HG02938 (cell line): ENCODE measurements around the gene TRIM37.
"Not testable (repeated sequence)": the region's sequence is repeated elsewhere in the genome, so short reads cannot be mapped to it uniquely, and the experiment has no call there.

Source experiments
- ATAC-seq: cut with Tn5 transposase; IDR thresholded peaks from one replicate; pipeline ENCODE4 v1.9.1; 2021; ENCODE audit warnings: mild to moderate bottlenecking, moderate library complexity; ENCODE audit not compliant: unreplicated experiment

The TRIM37 gene

GRCh38 chr17:58996968-58997367, 109.7 kb downstream of the TRIM37 start:
- ATAC-seq: no peak

- ATAC-seq: no peak
Observed at GRCh38 chr17:58995247-58995940, 111.3 kb downstream of the TRIM37 start.

- ATAC-seq: no peak
Observed at GRCh38 chr17:58993311-58993710, 113.4 kb downstream of the TRIM37 start.

- ATAC-seq: peak; percentile 52
Observed at GRCh38 chr17:58991718-58992331, 114.9 kb downstream of the TRIM37 start.

- no peak for ATAC-seq
Observed at GRCh38 chr17:58989629-58990028, 117.1 kb downstream of the TRIM37 start.

GRCh38 chr17:58985971-58986370, 120.7 kb downstream of the TRIM37 start:
- ATAC-seq: no peak

GRCh38 chr17:58985367-58985766, 121.3 kb downstream of the TRIM37 start:
- ATAC-seq: no peak

GRCh38 chr17:58982626-58983025, 124.1 kb downstream of the TRIM37 start:
- no peak for ATAC-seq

- no peak for ATAC-seq
Observed at GRCh38 chr17:58980706-58981481, 125.8 kb downstream of the TRIM37 start.

- no peak for ATAC-seq
Observed at GRCh38 chr17:58976541-58976940, 130.1 kb downstream of the TRIM37 start.

- ATAC-seq: no peak
Observed at GRCh38 chr17:58974354-58974753, 132.3 kb downstream of the TRIM37 start.

- ATAC-seq: no peak
Observed at GRCh38 chr17:58970609-58971450, 135.8 kb downstream of the TRIM37 start.

- no peak for ATAC-seq
Observed at GRCh38 chr17:58969612-58970011, 137.1 kb downstream of the TRIM37 start.

GRCh38 chr17:58969156-58969555, 137.5 kb downstream of the TRIM37 start:
- ATAC-seq: no peak

GRCh38 chr17:58968426-58969061, 138.1 kb downstream of the TRIM37 start:
- no peak for ATAC-seq

GRCh38 chr17:58966208-58966607, 140.5 kb downstream of the TRIM37 start:
- ATAC-seq: no peak

- ATAC-seq: no peak
Observed at GRCh38 chr17:58965221-58965620, 141.5 kb downstream of the TRIM37 start.

GRCh38 chr17:58960068-58960467, 146.6 kb downstream of the TRIM37 start:
- no peak for ATAC-seq

GRCh38 chr17:58957725-58958073, 149.0 kb downstream of the TRIM37 start:
- ATAC-seq: not testable (repeated sequence)

- no peak for ATAC-seq
Observed at GRCh38 chr17:58956997-58957724, 149.5 kb downstream of the TRIM37 start.
